ENCODE measurements around the gene TIMD4. TPM values are rescaled to one million over a fixed set of nuclear protein-coding genes. Genes with fewer than 3 reads are reported as not detected.

Gene TIMD4
- total and polyA plus RNA-seq, 2 experiments from 2014 or later, result not detected

- Histone ChIP-seq H3K27ac (ENCODE audit: low read depth) (no peak overlapping the region), H3K4me2 (no peak overlapping the region), H3F3A (replicated peaks; ENCODE audit: low read depth) (no peaks in the 10 kb centered on the region), H3K4me3 (no peak overlapping the region), H3K27me3 (ENCODE audit: insufficient read depth) (no peaks in the 10 kb centered on the region), H4K20me1 (replicated peaks; ENCODE audit: insufficient read depth) (no peaks in the 10 kb centered on the region), H3K36me3 (ENCODE audit: insufficient read depth) (no peaks in the 10 kb centered on the region), H3K4me1 (ENCODE audit: insufficient read depth) (no peaks in the 10 kb centered on the region), H3K79me2 (replicated peaks; ENCODE audit: insufficient read depth) (no peaks in the 10 kb centered on the region), H2AFZ (no peak overlapping the region), H3K9me2 (ENCODE audit: insufficient read depth) (peaks cover 11% of the 10 kb centered on the region)
- no peak overlapping the region for H3K27ac Mint-ChIP-seq
- H3K4me1 Mint-ChIP-seq, result no peaks in the 10 kb centered on the region
- no peak overlapping the region for H3K4me3 Mint-ChIP-seq
- H3K9me3 Mint-ChIP-seq, result no peaks in the 10 kb centered on the region
- DNase-seq (ENCODE audit: low spot score) (no peak), ATAC-seq (no peak)
- no peaks in the 10 kb centered on the region for H3K36me3 Mint-ChIP-seq (ENCODE audit: low read depth)
- H3K27me3 Mint-ChIP-seq (ENCODE audit: insufficient read depth, low read depth, poor library complexity), result no peaks in the 10 kb centered on the region
- no peak for TF ChIP-seq CREB1 (CRISPR knock-in tag; IDR thresholded peaks at IDR 0.05; ENCODE audit: low read depth)
- TF ChIP-seq EZH2 (IDR thresholded peaks at IDR 0.05; ENCODE audit: low read depth, unreplicated experiment), result no peak
- TF ChIP-seq JUNB (IDR thresholded peaks at IDR 0.05; ENCODE audit: unreplicated experiment), result no peak
- TF ChIP-seq EZH2phosphoT487 (IDR thresholded peaks at IDR 0.05; ENCODE audit: unreplicated experiment), result no peak
- no peak for TF ChIP-seq REST (IDR thresholded peaks at IDR 0.05; ENCODE audit: unreplicated experiment)
- no peak for TF ChIP-seq ZNF462 (CRISPR knock-in tag; IDR thresholded peaks at IDR 0.05)
- TF ChIP-seq ZNF331 (CRISPR knock-in tag; IDR thresholded peaks at IDR 0.05; ENCODE audit: low read depth), result no peak
- no peak for TF ChIP-seq CTCF (conservative IDR thresholded peaks at IDR 0.05; ENCODE audit: low read depth in 2 of 2)
- TF ChIP-seq POLR2AphosphoS5 (IDR thresholded peaks at IDR 0.05; ENCODE audit: low read depth), result no peak
- no peak for TF ChIP-seq NANOG (IDR thresholded peaks at IDR 0.05; ENCODE audit: borderline replicate concordance)
- no peak for TF ChIP-seq ETS1 (IDR thresholded peaks at IDR 0.05)
- no peak for TF ChIP-seq STAT1 (IDR thresholded peaks at IDR 0.05; ENCODE audit: unreplicated experiment)
- TF ChIP-seq ZNF114 (CRISPR knock-in tag; IDR thresholded peaks at IDR 0.05), result no peak
These were observed 83.3 kb downstream of the TIMD4 start for GRCh38 chr5:156879665-156880285.
